Subcutaneous abdominal adipose tissue (tissue), 5 donors: ENCODE measurements around the gene CEP126.
A peak's percentile ranks its signal among the peaks of the same experiment; 100 is the strongest.

ENCODE experiments used
- H3K27ac ChIP-seq: one replicate; pipeline ENCODE4 v1.7.0; 2013; ENCODE audit warnings: low read depth, mild to moderate bottlenecking, inconsistent platforms, low read length, moderate library complexity
- H3K27me3 ChIP-seq, 5 donors: one replicate each; pipeline ENCODE4 v1.7.0; 2013; ENCODE audit warnings: low read length in 5 of 5, inconsistent platforms in 1 of 5; ENCODE audit not compliant: control insufficient read depth in 5 of 5, insufficient read depth in 4 of 5
- H3K36me3 ChIP-seq, 5 donors: one replicate each; pipeline ENCODE4 v1.7.0; 2013; ENCODE audit warnings: low read length in 5 of 5; ENCODE audit not compliant: control insufficient read depth in 5 of 5, insufficient read depth in 5 of 5
- H3K4me1 ChIP-seq, 5 donors: one replicate each; pipeline ENCODE4 v1.7.0; 2013; ENCODE audit warnings: low read length in 5 of 5, mild to moderate bottlenecking in 3 of 5, moderate library complexity in 1 of 5; ENCODE audit not compliant: control insufficient read depth in 5 of 5, insufficient read depth in 5 of 5
- H3K4me3 ChIP-seq, 5 donors: one replicate each; pipeline ENCODE4 v1.7.0; 2013; ENCODE audit warnings: low read length in 5 of 5, low read depth in 1 of 5
- H3K9ac ChIP-seq, 5 donors: one replicate each; pipeline ENCODE4 v1.7.0; 2013; ENCODE audit warnings: low read length in 5 of 5, mild to moderate bottlenecking in 4 of 5, moderate library complexity in 3 of 5
- H3K9me3 ChIP-seq, 5 donors: one replicate each; pipeline ENCODE4 v1.7.0; 2013; ENCODE audit warnings: low read length in 5 of 5; ENCODE audit not compliant: control insufficient read depth in 5 of 5
- donor health status: healthy.
- donor health status: healthy.
- donor health status: healthy.
- donor health status: healthy.
- donor health status: healthy.

Gene CEP126

DNA sequence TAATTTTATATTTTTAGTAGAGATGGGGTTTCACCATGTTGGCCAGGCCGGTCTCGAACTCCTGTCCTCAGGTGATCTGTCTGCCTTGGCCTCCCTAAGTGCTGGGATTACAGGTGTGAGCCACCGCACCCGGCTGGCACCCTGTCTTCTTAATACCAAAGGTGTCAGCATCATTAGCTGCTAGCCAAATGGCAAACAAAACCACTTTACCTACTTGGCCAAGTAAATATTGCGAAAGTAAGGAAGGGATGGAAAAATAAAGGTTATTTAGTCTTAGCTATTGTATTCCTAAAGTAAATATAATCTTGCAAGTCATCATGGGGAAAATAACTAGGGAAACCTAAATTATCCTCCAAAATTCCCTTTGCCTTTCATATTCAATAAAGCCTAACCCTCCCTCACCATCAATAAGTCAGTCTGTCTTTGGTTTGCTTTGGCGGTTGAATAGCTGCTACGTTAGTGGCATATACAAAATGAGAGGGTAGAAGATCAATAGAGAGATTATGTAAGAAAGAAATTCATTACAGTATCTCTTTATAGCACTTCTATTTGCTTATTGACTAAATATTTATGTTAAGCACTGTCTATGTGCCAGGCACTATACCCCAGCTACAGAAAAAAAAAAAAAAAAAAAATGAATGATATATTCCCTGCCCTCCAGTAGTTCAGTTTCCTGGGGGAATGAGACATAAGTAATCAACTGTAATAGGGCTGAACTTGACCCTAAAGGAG lies 92.2 kb downstream of the CEP126 start:
- Histone ChIP-seq H3K27ac (no peak overlapping the region), H3K9me3 (no peaks in the 10 kb centered on the region), H3K9ac (no peak overlapping the region), H3K4me1 (peaks cover 0 to 11% (median 7%) of the 10 kb centered on the region in 5 donors), H3K4me3 (no peak overlapping the region), H3K27me3 (no peaks in the 10 kb centered on the region), H3K36me3 (peaks cover 0 to 3% (median 2%) of the 10 kb centered on the region in 5 donors)

DNA sequence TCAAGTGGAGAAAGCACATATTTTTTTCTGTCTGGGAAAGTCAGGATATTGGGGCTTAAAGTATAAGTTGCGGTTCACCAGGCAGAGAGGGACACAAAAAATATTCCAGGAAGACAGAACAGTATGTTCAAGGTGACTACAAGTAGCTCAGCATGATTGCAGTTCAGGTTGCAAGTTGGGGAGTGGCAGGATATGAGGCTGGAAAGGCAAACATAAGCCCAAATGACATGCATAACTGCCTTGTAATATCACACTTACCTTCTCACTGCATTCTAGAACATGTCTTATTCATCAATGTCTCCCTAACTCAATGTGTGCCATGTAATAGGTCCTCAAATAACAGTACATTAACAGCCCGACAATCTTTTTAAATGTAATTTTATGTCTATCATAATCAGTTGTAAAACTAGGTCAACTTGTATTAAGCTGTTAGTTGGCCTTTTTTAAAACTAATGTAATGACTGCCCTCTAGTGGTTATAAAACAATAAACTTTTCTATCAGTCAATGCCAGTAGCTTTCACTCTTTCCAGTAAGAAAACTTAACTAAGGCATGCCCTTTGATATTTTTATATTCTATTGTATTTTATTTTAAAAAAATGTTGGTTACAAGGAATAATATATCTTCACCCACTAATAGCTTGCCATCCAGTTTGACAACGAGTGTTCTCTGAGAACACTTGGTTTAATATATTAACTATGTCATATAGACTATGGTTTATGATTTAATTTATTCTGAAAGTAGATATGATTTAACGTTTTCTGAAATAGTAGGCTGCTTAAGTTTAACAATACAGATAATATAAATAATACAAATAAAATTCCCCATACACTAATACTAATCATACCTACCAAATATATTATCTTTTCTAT lies 93.0 kb downstream of the CEP126 start:
- Histone ChIP-seq H3K27ac (no peak overlapping the region), H3K9me3 (no peaks in the 10 kb centered on the region), H3K27me3 (no peaks in the 10 kb centered on the region), H3K4me1 (peaks cover 0 to 11% (median 7%) of the 10 kb centered on the region in 5 donors), H3K4me3 (no peak overlapping the region), H3K36me3 (no peaks in the 10 kb centered on the region), H3K9ac (no peak overlapping the region)

DNA sequence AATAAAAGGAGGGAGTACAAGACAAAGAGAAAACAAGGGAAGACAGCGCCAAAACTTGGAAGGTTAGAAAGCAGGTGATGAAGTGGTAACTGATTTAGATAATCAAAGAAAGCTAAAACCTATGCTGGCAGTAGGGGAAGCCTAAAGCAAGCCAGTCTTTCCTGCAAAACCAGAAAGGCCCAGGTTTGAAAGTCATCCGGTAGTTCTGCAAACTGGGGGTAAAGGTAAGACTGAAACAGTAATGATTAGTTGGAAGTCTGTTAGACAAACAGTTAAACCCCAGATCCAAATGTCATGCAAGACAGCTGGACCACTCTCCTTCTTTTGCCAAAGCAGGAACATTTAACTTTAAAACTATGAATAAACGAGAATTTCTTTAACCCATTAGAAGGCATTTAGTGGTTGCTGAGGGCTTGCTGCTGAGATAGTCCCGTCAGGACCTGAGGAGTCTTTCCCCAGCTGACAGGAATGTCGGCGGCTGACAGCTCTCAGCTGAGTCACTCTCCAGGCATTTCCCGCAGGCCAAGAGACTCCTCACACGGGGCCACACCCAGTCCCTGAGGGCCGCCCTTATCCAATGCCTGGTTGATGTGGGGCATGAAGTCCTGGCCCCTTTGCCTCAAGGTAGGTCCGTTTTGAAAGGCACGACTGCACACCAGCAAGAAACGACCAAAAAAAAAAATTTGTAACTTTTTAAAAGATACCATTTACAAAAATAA lies 96.1 kb downstream of the CEP126 start:
- Histone ChIP-seq H3K36me3 (no peaks in the 10 kb centered on the region), H3K27ac (no peak overlapping the region), H3K27me3 (no peaks in the 10 kb centered on the region), H3K9ac (peak overlapping the region in 2 of 5 donors; percentile 17 to 28), H3K9me3 (no peaks in the 10 kb centered on the region), H3K4me1 (peaks cover 0 to 11% (median 7%) of the 10 kb centered on the region in 5 donors), H3K4me3 (peak overlapping the region in 2 of 5 donors; percentile 6 to 33)

DNA sequence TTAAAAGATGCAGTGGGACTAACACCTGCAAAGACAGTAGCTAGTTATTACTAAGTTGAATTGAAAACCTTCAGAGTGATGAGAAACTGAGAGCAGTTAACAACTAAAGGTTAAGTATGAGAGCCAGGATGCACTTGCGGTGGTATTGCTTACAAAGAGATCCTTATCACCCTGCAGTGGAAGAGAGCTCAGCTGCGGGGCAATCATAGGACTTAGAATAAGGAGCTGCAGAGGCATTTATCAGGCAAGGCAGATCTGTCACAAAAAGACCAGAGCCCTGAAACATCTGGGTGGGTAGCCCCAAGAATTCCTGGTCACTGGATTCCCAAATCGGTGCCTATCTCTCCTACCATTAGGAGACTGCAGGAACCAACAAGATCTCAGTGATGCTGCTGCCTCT lies 98.1 kb downstream of the CEP126 start:
- H3K27ac ChIP-seq = no peak overlapping the region
- H3K4me1 ChIP-seq = peaks cover 0 to 11% (median 7%) of the 10 kb centered on the region in 5 donors
- no peak overlapping the region for H3K9ac ChIP-seq
- no peaks in the 10 kb centered on the region for H3K9me3 ChIP-seq
- H3K4me3 ChIP-seq = no peak overlapping the region
- no peaks in the 10 kb centered on the region for H3K36me3 ChIP-seq
- no peaks in the 10 kb centered on the region for H3K27me3 ChIP-seq

DNA sequence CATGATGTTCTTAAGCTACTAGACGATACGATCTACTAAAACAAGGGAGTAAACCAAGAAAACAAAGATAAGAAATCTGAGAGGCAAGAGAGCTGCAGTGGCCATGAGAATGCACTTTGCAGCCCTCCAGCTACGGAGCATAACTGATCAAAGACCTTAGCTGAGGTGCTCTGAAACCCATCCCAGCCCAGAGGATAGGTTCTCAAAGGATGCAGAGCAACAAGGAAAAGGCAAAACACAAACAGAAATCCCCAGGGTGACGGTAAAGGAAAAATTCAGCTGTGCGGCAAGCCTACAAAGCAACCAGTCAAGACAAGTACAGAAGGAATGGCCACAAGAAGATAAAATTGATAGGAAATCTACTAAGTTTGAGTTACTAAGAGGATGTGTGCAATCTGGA lies 99.9 kb downstream of the CEP126 start:
- H3K27me3 ChIP-seq = no peaks in the 10 kb centered on the region
- no peaks in the 10 kb centered on the region for H3K36me3 ChIP-seq
- peaks cover 0 to 11% (median 7%) of the 10 kb centered on the region in 5 donors for H3K4me1 ChIP-seq
- no peak overlapping the region for H3K9ac ChIP-seq
- no peak overlapping the region for H3K27ac ChIP-seq
- no peak overlapping the region for H3K4me3 ChIP-seq
- H3K9me3 ChIP-seq = no peaks in the 10 kb centered on the region

DNA sequence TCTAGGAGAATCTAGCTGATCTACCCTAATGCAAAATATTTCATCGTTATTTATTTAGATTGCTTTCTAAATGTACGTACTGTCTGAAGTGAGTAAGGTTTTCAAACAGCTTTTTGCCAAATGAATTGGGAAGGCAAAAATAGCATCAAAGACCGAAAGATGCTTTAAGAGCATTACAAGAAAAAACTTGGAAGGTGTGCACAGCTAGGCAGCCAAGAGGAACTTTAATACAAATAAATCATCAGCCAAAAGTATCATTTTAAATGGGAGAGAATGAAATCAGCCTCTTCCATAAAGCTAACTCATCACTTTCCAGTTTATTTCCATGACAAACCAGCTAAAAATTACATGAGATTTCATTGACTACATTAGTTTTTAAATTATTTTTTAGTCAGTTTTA lies 102.2 kb downstream of the CEP126 start:
- H3K9ac ChIP-seq = no peak overlapping the region
- H3K27ac ChIP-seq = no peak overlapping the region
- H3K4me3 ChIP-seq = no peak overlapping the region
- H3K36me3 ChIP-seq = no peaks in the 10 kb centered on the region
- H3K4me1 ChIP-seq = no peaks in the 10 kb centered on the region
- no peaks in the 10 kb centered on the region for H3K27me3 ChIP-seq
- H3K9me3 ChIP-seq = no peaks in the 10 kb centered on the region

DNA sequence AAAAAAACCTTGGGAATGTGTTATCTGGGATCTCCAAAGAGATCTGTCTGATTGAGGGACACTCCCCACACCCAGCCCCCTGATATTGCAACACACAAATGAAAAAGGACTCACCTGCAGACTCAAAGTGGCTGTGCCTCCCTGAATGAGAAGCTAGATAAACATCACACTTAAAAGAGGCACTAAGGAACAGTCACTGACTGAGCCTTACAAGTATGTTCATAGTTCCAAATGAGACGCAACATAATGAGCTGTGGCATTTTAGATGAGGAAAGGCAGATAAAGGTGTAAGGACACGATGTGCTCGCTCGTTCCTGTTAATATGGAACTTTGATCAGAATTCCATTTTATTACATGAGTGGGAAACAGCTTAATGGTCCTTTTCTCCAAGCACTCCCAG lies 111.4 kb downstream of the CEP126 start:
- Histone ChIP-seq H3K27ac (no peak overlapping the region), H3K9ac (no peak overlapping the region), H3K27me3 (peaks cover 0 to 3% (median 0%) of the 10 kb centered on the region in 5 donors), H3K36me3 (no peaks in the 10 kb centered on the region), H3K9me3 (no peaks in the 10 kb centered on the region), H3K4me1 (no peaks in the 10 kb centered on the region), H3K4me3 (no peak overlapping the region)

DNA sequence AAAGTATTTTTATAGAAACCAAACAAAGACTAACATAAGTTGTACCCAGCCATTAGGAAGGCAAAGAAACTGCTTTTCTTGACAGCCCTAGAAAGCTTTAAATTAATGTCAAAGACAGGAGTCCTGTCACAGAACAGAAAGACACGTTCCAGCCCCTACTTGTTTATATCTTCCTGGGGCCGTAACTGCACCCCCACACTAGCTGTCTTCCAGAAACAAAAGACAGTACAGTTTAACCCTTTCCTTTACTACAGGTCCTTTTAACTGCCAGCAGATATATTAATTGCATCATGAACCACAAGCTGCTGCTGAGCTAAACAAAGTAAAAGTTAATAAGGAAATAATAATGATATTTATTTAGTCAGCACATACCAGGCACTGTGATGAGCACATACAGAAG lies 112.1 kb downstream of the CEP126 start:
- Histone ChIP-seq H3K4me1 (no peaks in the 10 kb centered on the region), H3K9ac (no peak overlapping the region), H3K4me3 (no peak overlapping the region), H3K27me3 (peaks cover 0 to 3% (median 0%) of the 10 kb centered on the region in 5 donors), H3K36me3 (no peaks in the 10 kb centered on the region), H3K9me3 (no peaks in the 10 kb centered on the region), H3K27ac (no peak overlapping the region)

DNA sequence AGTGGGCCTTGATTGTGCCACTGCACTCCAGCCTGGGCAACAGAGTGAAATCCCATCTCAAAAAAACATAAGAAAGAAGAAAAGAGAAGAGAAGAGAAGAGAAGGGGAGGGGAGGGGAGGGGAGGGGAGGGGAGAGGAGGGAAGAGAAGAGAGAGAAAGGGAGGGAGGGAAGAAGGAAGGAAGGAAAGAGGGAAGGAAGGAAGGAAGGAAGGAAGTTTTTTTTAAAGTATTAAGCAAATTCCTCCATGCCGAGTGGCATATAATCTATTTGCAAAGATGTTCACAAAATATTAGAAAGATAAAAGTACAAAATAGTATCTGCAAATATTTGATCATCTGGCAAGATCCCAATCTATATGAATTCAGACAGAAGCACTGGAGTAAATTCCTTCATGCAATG lies 121.9 kb downstream of the CEP126 start:
- no peaks in the 10 kb centered on the region for H3K4me1 ChIP-seq
- no peaks in the 10 kb centered on the region for H3K27me3 ChIP-seq
- no peak overlapping the region for H3K27ac ChIP-seq
- no peak overlapping the region for H3K9ac ChIP-seq
- no peaks in the 10 kb centered on the region for H3K9me3 ChIP-seq
- no peak overlapping the region for H3K4me3 ChIP-seq
- no peaks in the 10 kb centered on the region for H3K36me3 ChIP-seq
